Tibial nerve (tissue), 3 donors: ENCODE measurements around the gene GHDC.

Experiments
- CTCF ChIP-seq, 5 experiments: fragments of 200-600 bp in 3 of 5; fragments of 450-650 bp in 2 of 5; sonication (generic) in 3 of 5; IDR thresholded peaks; one replicate each; pipeline ENCODE4 v1.5.1; 2016 to 2019; ENCODE audit warnings: antibody characterized with exemption in 5 of 5, mild to moderate bottlenecking in 3 of 5, moderate library complexity in 2 of 5
- POLR2A ChIP-seq, 2 donors: fragments of 450-650 bp; IDR thresholded peaks; one replicate each; pipeline ENCODE4 v1.6.1; 2017; ENCODE audit warnings: antibody characterized with exemption in 2 of 2, mild to moderate bottlenecking in 2 of 2, moderate library complexity in 2 of 2

- no peak for TF ChIP-seq CTCF (IDR thresholded peaks at IDR 0.05)
- TF ChIP-seq POLR2A (IDR thresholded peaks at IDR 0.05), result no peak
These were observed 38.7 kb downstream of the GHDC start for GRCh38 chr17:42155614-42156045.
